Skeletal muscle tissue (tissue), 4 donors: ENCODE results near the gene DNAJB13. TPM values are rescaled to one million over a fixed set of nuclear protein-coding genes. Genes with fewer than 3 reads are reported as not detected.

Experiments used
- H3K27ac ChIP-seq: one replicate; pipeline ENCODE4 v1.7.0; 2013; ENCODE audit warnings: mild to moderate bottlenecking, low read depth, low read length, inconsistent platforms
- H3K27me3 ChIP-seq, 3 donors: one replicate each; pipeline ENCODE4 v1.7.0; 2013; ENCODE audit warnings: low read length in 3 of 3; ENCODE audit not compliant: control insufficient read depth in 3 of 3, insufficient read depth in 3 of 3
- H3K36me3 ChIP-seq, 3 donors: one replicate each; pipeline ENCODE4 v1.7.0; 2013; ENCODE audit warnings: low read length in 3 of 3; ENCODE audit not compliant: control insufficient read depth in 3 of 3, insufficient read depth in 3 of 3
- H3K4me1 ChIP-seq, 3 donors: one replicate each; pipeline ENCODE4 v1.7.0; 2013; ENCODE audit warnings: low read length in 3 of 3, mild to moderate bottlenecking in 3 of 3; ENCODE audit not compliant: control insufficient read depth in 3 of 3, insufficient read depth in 3 of 3
- H3K4me3 ChIP-seq, 3 donors: one replicate each; pipeline ENCODE4 v1.7.0; 2013; ENCODE audit warnings: low read length in 3 of 3
- H3K9ac ChIP-seq, 3 donors: one replicate each; pipeline ENCODE4 v1.7.0; 2013; ENCODE audit warnings: low read length in 3 of 3, mild to moderate bottlenecking in 3 of 3, moderate library complexity in 2 of 3, low read depth in 1 of 3
- H3K9me3 ChIP-seq, 3 donors: one replicate each; pipeline ENCODE4 v1.7.0; 2013; ENCODE audit warnings: low read length in 3 of 3; ENCODE audit not compliant: control insufficient read depth in 3 of 3
- total RNA-seq: library from RNA; depleted of rRNA; stranded (reverse); fragments of >200 nt; gene quantifications from one replicate; pipeline ENCODE4 v1.2.3, GENCODE V29; 2014
- donor health status: Osteomylitis.

The DNAJB13 gene
- total RNA-seq, 1 donor from 2014 or later, result not detected

DNA sequence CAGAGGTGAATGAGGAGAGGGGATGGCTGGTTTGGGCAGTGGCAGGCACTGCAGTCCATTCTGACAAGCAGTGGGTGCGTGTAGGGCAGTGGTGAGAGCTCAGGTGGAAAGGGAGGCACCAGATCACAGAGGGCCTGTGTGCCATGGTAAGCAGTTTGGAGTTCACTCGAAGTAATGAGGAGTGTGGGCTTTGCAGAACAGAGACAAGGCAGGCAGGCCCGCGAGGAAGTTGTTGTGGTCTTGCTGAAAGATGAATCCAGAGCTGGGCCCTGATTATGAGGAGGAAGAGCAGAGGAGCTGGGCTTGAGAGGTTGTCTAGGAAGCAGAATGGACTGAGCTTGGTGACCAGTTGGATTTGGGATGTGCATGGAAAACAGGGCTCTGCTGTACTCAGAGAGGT lies 1.6 kb upstream of the DNAJB13 start:
- Histone ChIP-seq H3K4me3 (no peak overlapping the region), H3K4me1 (no peaks in the 10 kb centered on the region), H3K9ac (no peak overlapping the region), H3K27me3 (no peaks in the 10 kb centered on the region), H3K27ac (no peak overlapping the region), H3K9me3 (no peaks in the 10 kb centered on the region), H3K36me3 (no peaks in the 10 kb centered on the region)

DNA sequence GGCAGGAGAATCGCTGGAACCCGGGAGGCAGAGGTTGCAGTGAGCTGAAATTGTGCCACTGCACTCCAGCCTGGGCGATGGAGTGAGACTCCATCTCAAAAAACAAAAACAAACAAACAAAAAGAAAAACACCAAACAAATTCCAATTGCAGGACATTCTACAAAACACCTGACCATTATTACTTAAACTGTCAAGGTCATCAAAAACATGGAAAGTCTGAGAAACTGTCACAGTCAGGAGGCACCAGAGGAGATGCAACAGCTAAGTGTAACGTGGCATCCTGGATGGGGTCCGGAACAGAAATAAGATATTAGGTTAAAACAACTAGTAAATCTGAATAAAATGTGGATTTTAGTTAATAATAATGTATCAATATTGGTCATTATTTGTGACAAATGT lies 914 bp upstream of the DNAJB13 start:
- Histone ChIP-seq H3K4me1 (no peaks in the 10 kb centered on the region), H3K4me3 (no peak overlapping the region), H3K27me3 (no peaks in the 10 kb centered on the region), H3K9ac (no peak overlapping the region), H3K27ac (no peak overlapping the region), H3K36me3 (no peaks in the 10 kb centered on the region), H3K9me3 (no peaks in the 10 kb centered on the region)

DNA sequence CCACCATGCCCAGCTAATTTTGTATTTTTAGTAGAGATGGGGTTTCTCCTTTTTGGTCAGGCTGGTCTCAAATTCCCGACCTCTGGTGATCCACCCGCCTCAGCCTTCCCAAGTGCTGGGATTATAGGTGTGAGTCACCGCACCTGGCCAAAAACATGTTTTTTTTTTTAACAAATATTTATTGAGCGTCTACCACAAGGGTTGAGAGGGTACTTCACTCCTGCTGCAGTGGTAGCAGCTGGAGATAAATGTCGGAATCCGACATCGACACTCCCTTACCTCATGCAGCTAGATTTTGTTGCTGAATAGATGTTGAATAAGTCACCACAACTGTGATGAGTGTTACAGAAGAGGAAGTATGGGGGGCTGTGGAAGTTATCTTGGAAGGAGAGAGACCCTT lies 971 bp downstream of the DNAJB13 start:
- no peaks in the 10 kb centered on the region for H3K9me3 ChIP-seq
- no peak overlapping the region for H3K27ac ChIP-seq
- no peak overlapping the region for H3K9ac ChIP-seq
- H3K4me3 ChIP-seq, result no peak overlapping the region
- H3K27me3 ChIP-seq, result peaks cover 0 to 8% (median under 1%) of the 10 kb centered on the region in 3 donors
- H3K4me1 ChIP-seq, result no peaks in the 10 kb centered on the region
- no peaks in the 10 kb centered on the region for H3K36me3 ChIP-seq

DNA sequence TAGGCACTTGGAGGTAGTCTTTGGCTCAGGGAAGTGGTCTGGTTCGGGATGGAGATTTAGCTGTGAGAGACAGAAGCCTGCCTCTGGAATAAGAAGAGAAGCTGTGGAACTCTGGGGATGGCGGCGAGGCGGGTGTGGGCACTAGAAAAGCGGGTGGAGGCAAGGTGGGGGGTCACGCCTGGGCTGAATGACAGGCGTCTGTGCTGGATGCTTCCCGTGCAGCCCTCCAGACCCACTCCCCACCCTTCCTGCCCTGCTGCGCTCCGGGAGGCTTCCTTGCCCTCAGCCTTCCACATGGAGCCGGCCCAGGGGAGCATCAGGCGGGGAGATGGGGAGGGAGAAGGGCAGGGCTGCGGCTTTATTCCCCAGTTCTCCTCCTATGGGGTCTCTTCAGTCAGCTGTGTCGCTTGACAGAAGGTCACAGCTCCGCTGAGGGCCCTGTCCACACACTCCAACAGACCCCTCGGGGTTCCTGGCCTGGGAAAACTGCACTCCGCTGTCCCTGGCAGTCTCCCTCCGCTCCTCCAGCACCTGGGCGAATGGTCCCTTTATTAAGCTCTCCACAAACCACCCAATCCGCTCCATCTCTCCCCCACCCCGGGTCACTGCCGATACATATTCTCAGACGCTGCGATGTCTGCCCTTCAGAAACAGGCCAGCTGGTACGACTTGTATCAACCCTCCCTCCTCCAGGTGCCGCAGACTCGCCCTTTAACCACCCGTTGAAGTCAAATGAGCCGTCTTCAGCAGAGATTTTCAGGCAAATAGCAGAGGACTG lies 6.2 kb downstream of the DNAJB13 start:
- Histone ChIP-seq H3K4me3 (no peak overlapping the region), H3K9ac (no peak overlapping the region), H3K9me3 (no peaks in the 10 kb centered on the region), H3K27me3 (peaks cover 0 to 26% (median 7%) of the 10 kb centered on the region in 3 donors), H3K36me3 (no peaks in the 10 kb centered on the region), H3K27ac (no peak overlapping the region), H3K4me1 (no peaks in the 10 kb centered on the region)

DNA sequence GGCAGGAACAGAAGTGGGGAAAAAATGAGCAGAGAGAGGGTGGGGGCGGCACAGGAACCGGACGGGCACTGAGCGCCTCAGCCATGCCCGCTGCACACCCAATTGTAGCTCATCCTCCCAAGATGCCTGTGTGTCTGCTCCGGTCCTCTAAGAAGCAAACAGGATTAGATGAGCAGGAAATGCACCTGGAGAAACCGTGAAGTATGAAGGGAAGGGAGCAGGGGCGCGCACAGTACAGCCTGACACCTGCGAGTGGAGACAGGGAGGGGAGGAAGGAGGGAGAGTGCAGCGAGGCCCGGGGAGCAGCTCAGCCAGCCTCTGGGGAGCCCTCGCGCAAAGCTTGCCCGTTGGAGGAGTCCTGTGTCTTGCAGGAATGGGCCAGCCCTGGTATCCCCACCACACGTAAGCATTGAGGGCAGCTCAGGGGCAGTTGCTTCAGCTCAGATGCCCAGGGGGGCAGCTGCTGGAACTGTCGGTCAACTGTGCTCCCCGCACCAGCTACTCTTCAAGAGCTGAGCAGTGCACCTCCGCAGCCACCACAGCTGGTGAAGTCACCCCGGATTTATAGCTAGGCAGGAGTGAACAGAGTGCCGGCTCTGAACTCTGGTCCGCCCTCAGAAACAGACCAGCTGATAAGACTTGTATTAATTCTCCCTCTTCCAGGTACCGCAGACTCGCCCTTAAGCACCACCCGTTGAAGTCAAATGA lies 7.0 kb downstream of the DNAJB13 start:
- Histone ChIP-seq H3K27ac (no peak overlapping the region), H3K4me1 (no peaks in the 10 kb centered on the region), H3K36me3 (no peaks in the 10 kb centered on the region), H3K27me3 (peaks cover 0 to 26% (median 7%) of the 10 kb centered on the region in 3 donors), H3K4me3 (no peak overlapping the region), H3K9ac (no peak overlapping the region), H3K9me3 (no peaks in the 10 kb centered on the region)

DNA sequence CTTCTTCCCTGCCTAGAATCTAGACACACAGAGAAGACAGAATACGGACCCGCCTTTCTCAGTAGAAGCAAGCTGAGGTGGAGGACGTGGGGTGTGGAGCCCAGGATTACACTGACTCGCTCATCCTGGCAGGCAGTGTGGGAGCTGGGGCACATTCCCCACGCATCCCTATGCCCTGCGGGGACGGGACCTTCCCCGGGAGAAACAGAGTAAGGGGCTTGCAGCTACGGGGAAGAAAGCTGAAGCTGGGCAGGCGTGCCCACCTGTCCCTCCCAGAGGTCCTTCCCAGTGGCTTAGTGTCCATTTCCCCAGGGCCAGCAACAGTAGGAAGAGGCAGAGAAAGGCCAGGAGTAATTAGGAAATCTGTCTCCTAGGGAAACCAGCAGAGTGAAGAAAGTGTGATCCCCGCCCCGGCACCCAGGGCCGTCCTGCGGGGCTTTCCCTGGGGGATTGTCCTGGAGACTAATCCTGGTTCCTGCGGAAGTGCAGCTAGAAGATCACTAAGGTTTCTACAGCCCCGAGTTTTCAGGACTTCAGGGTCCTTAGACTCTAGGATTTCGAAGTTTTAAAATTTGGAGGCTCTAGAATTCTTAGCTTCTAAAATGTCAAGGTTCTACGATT lies 7.8 kb downstream of the DNAJB13 start:
- H3K4me1 ChIP-seq, result peaks cover 0 to 4% (median 3%) of the 10 kb centered on the region in 3 donors
- H3K9me3 ChIP-seq, result no peaks in the 10 kb centered on the region
- no peak overlapping the region for H3K27ac ChIP-seq
- no peak overlapping the region for H3K9ac ChIP-seq
- H3K4me3 ChIP-seq, result no peak overlapping the region
- peaks cover 0 to 26% (median 7%) of the 10 kb centered on the region in 3 donors for H3K27me3 ChIP-seq
- no peaks in the 10 kb centered on the region for H3K36me3 ChIP-seq

DNA sequence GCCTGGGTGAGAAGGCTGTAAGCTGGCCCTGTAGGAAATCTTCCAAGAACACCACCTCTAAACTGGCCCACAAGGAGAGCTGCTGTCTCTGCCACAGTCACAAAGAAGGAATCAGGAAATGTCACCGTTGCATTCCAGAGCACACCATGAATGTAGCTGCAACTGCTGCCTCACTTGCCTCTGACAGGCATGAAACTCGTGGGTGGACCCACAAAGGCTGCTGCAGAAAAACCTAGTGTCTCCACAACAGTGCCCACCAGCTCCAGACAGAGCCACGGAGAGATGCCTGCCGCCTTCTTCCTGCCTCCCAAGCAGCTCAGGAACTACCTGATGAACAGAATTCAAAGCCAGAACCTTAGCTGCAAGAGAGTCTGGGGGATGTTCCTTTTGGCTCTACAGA lies 10.5 kb downstream of the DNAJB13 start:
- no peak overlapping the region for H3K4me3 ChIP-seq
- H3K9ac ChIP-seq, result no peak overlapping the region
- no peaks in the 10 kb centered on the region for H3K36me3 ChIP-seq
- H3K4me1 ChIP-seq, result peaks cover 5 to 13% (median 10%) of the 10 kb centered on the region in 3 donors
- H3K27ac ChIP-seq, result no peak overlapping the region
- peaks cover 0 to 23% (median 7%) of the 10 kb centered on the region in 3 donors for H3K27me3 ChIP-seq
- no peaks in the 10 kb centered on the region for H3K9me3 ChIP-seq

DNA sequence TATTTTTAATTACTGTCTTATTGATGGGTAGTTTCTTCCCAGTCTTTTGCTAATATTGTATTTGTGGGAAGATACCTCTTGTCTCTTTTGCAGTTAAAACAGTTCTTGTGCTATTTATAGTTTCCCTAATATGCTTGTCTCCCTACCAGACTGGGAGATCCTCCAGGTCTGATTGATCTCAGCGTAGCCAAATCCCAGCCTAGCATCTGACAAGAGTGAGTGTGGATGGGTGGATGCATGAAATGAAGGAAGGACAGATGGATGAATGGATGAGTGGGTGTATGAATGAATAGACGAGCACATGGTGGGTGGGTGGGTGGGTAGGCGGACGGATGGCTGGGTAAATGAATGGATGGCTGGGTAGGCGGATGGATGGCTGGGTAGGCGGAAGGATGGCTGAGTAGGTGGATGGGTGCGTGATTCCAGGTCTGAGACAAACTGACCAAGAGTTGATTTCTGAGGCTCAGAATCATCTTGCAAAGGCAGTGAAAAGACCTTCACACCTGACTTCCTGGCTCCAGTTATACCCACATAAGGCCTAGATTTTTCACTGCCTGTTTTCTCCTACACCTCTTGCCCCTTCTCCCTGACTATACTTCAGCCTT lies 11.4 kb downstream of the DNAJB13 start:
- no peaks in the 10 kb centered on the region for H3K9me3 ChIP-seq
- no peak overlapping the region for H3K27ac ChIP-seq
- H3K36me3 ChIP-seq, result no peaks in the 10 kb centered on the region
- H3K9ac ChIP-seq, result no peak overlapping the region
- peaks cover 0 to 14% (median 3%) of the 10 kb centered on the region in 3 donors for H3K27me3 ChIP-seq
- H3K4me1 ChIP-seq, result peaks cover 5 to 13% (median 10%) of the 10 kb centered on the region in 3 donors
- H3K4me3 ChIP-seq, result no peak overlapping the region

DNA sequence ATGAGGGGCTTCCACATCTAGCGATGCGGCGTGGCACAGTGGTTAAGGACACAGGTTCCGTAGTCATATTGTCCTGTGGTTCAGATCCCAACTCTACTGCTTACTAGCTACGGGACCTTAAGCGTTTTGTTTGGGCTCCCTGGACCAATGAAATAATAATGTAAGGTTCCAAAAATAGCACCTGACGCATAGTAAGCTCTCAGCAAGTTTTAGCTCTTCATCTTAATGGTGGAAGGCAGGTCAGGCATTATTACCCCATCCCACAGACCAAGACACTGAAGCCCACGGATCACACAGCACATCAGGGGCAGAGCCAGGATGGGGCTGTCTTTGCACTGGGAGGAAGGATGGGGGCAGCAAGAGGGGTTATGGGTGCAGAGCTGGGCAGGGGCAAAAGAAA lies 13.0 kb downstream of the DNAJB13 start:
- Histone ChIP-seq H3K36me3 (no peaks in the 10 kb centered on the region), H3K27ac (peak overlapping the region; percentile 7), H3K4me3 (peak overlapping the region in 2 of 3 donors; percentile 21 to 29), H3K4me1 (peaks cover 5 to 13% (median 10%) of the 10 kb centered on the region in 3 donors), H3K27me3 (no peaks in the 10 kb centered on the region), H3K9ac (peak overlapping the region; percentile 24 to 64 (median 61)), H3K9me3 (no peaks in the 10 kb centered on the region)
